A549 (cell line): ENCODE measurements around the gene KIF5A. TPM values are rescaled to one million over a fixed set of nuclear protein-coding genes. Genes with fewer than 3 reads are reported as not detected.

Experiments used
- ATAC-seq, 2 experiments: fragments of 200-7000 bp in 1 of 2; fragments of >200 bp in 1 of 2; cut with Nextera tagmentation in 1 of 2; cut with Tn5 transposase in 1 of 2; 3 replicates each; pipeline versions ENCODE4 v1.8.0 to v1.9.1; 2018 to 2020; ENCODE audit warnings: mild to moderate bottlenecking in 1 of 2, moderate library complexity in 1 of 2
- CTCF ChIA-PET: fragments of 300-600 bp; sonication (Branson Sonifier 250); formaldehyde crosslinking; extraction: SDS; loops from one replicate; lab custom pipeline; 2021; ENCODE audit warnings: antibody characterized with exemption, inconsistent platforms; lab: Yijun Ruan, JAX
- POLR2A ChIA-PET: fragments of 350-600 bp; formaldehyde crosslinking; extraction: SDS; loops from one replicate; lab custom pipeline; 2021; ENCODE audit warnings: antibody characterized with exemption, inconsistent platforms; lab: Yijun Ruan, JAX
- DNase-seq, 2 experiments: peaks; one replicate each; pipeline versions ENCODE4 v3.0.0 to v3.0.0-alpha.2; 2011 to 2016; ENCODE audit warnings: low read depth in 1 of 2, low spot score in 1 of 2
- FAIRE-seq: peaks from 2 replicates; lab custom pipeline; 2011; peaks lifted over from hg19 to GRCh38; lab: Jason Lieb, UNC
- H3K27ac ChIP-seq, 2 experiments: fragments of >200 bp; sonication (Bioruptor Twin); formaldehyde crosslinking; 3 replicates each; pipeline ENCODE4 v1.5.1; 2016 to 2017
- H3K4me1 ChIP-seq: fragments of >200 bp; sonication (Bioruptor Twin); formaldehyde crosslinking; 3 replicates; pipeline ENCODE4 v1.6.1; 2016
- H3K4me2 ChIP-seq: fragments of >200 bp; sonication (Bioruptor Twin); formaldehyde crosslinking; 3 replicates; pipeline ENCODE4 v1.6.1; 2016
- H3K4me3 ChIP-seq: fragments of >200 bp; sonication (Bioruptor Twin); formaldehyde crosslinking; 3 replicates; pipeline ENCODE4 v1.5.1; 2016
- H3K9me3 ChIP-seq: fragments of >200 bp; sonication (Bioruptor Twin); formaldehyde crosslinking; 3 replicates; pipeline ENCODE4 v1.6.1; 2016
- CBX2 ChIP-seq: fragments of 200-600 bp; sonication (generic); IDR thresholded peaks from 2 replicates; pipeline ENCODE4 v1.6.1; 2016; ENCODE audit warnings: low read depth, mild to moderate bottlenecking, borderline replicate concordance
- CEBPB ChIP-seq, 2 experiments: fragments of >200 bp in 1 of 2; sonication (Bioruptor Twin) in 1 of 2; formaldehyde crosslinking in 1 of 2; IDR thresholded peaks; 2 replicates each; pipeline ENCODE4 v1.6.1; 2012 to 2016
- CHD4 ChIP-seq: fragments of 200-600 bp; sonication (generic); IDR thresholded peaks from 2 replicates; pipeline ENCODE4 v1.6.1; 2016; ENCODE audit warnings: antibody characterized with exemption, mild to moderate bottlenecking, borderline replicate concordance
- EHF ChIP-seq: fragments of 250-450 bp; sonication (Bioruptor Pico); IDR thresholded peaks from 2 replicates; pipeline ENCODE4 v1.5.0; 2020; ENCODE audit warnings: mild to moderate bottlenecking
- EHMT2 ChIP-seq: fragments of 200-600 bp; sonication (generic); IDR thresholded peaks from 2 replicates; pipeline ENCODE4 v1.6.1; 2016; ENCODE audit warnings: antibody characterized with exemption, low read depth, mild to moderate bottlenecking, moderate library complexity
- EP300 ChIP-seq, 2 experiments: fragments of >200 bp; sonication (Bioruptor Twin); formaldehyde crosslinking; IDR thresholded peaks; 2 replicates in 1 of 2; 3 replicates in 1 of 2; pipeline ENCODE4 v1.6.1; 2016 to 2017
- FOXS1 ChIP-seq: fragments of 250-450 bp; sonication (Bioruptor Pico); IDR thresholded peaks from 2 replicates; pipeline ENCODE4 v1.5.0; 2020; ENCODE audit warnings: mild to moderate bottlenecking, moderate library complexity
- GATA3 ChIP-seq: IDR thresholded peaks from 2 replicates; pipeline ENCODE4 v1.6.1; 2012; ENCODE audit warnings: borderline replicate concordance
- HDAC2 ChIP-seq: fragments of 200-600 bp; sonication (generic); IDR thresholded peaks from 2 replicates; pipeline ENCODE4 v1.6.1; 2016
- HEYL ChIP-seq: fragments of 250-450 bp; sonication (Bioruptor Pico); IDR thresholded peaks from 2 replicates; pipeline ENCODE4 v1.8.0; 2021; ENCODE audit warnings: mild to moderate bottlenecking, moderate library complexity
- HOXA7 ChIP-seq: fragments of 250-450 bp; sonication (Bioruptor Pico); IDR thresholded peaks from 2 replicates; pipeline ENCODE4 v1.5.0; 2020; ENCODE audit warnings: mild to moderate bottlenecking, moderate library complexity
- NFE2L2 ChIP-seq: fragments of 150-350 bp; conservative IDR thresholded peaks from 2 replicates; pipeline ENCODE4 v1.6.1; 2014; ENCODE audit warnings: low read length
- NPAS2 ChIP-seq: fragments of 250-450 bp; sonication (Bioruptor Pico); IDR thresholded peaks from 2 replicates; pipeline ENCODE4 v1.8.0; 2022; ENCODE audit warnings: mild to moderate bottlenecking, moderate library complexity, borderline replicate concordance
- PBX3 ChIP-seq: IDR thresholded peaks from 2 replicates; pipeline ENCODE4 v1.6.1; 2012
- RARB ChIP-seq: fragments of 250-450 bp; sonication (Bioruptor Pico); IDR thresholded peaks from 2 replicates; pipeline ENCODE4 v1.8.0; 2021; ENCODE audit warnings: mild to moderate bottlenecking, moderate library complexity
- RNF2 ChIP-seq: fragments of 200-600 bp; sonication (generic); IDR thresholded peaks from 2 replicates; pipeline ENCODE4 v1.6.1; 2016; ENCODE audit warnings: low read depth, mild to moderate bottlenecking, antibody characterized with exemption, moderate library complexity, borderline replicate concordance
- TFCP2L1 ChIP-seq: fragments of 250-450 bp; sonication (Bioruptor Pico); IDR thresholded peaks from 2 replicates; pipeline ENCODE4 v1.5.0; 2021; ENCODE audit warnings: mild to moderate bottlenecking
- TP53 ChIP-seq: fragments of 250-450 bp; sonication (Bioruptor Pico); IDR thresholded peaks from 2 replicates; pipeline ENCODE4 v1.5.0; 2021; ENCODE audit warnings: mild to moderate bottlenecking, moderate library complexity
- ZC3H11A ChIP-seq: fragments of 450-650 bp; IDR thresholded peaks from 2 replicates; pipeline ENCODE4 v1.6.1; 2014; ENCODE audit warnings: antibody characterized with exemption, mild to moderate bottlenecking
- ZSCAN20 ChIP-seq: fragments of 250-450 bp; sonication (Bioruptor Pico); IDR thresholded peaks from 2 replicates; pipeline ENCODE4 v1.8.0; 2022; ENCODE audit warnings: mild to moderate bottlenecking, moderate library complexity
- WGBS: methylation state at CpG from one replicate; pipeline ENCODE4 v1.1.6; 2017; ENCODE audit errors: missing lambda C conversion rate; 5-methylcytosine and 5-hydroxymethylcytosine counted together
- polyA plus RNA-seq, 4 experiments: library from polyadenylated mRNA; depleted of rRNA in 3 of 4; stranded (reverse); fragments of >200 nt; fragmentation: RNase III in 1 of 4; extraction: RNeasy Plus Mini Kit Qiagen cat#74134 plus additional on column Dnase treatment in 1 of 4; gene quantifications; 2 replicates in 3 of 4; 3 replicates in 1 of 4; pipeline ENCODE4 v1.2.3, GENCODE V29; 2011 to 2017
- TF ChIP-seq, protein P1 (sequence below): fragments of >200 bp; sonication (Bioruptor Twin); formaldehyde crosslinking; IDR thresholded peaks from 3 replicates; pipeline ENCODE4 v1.6.1; 2016
- TF ChIP-seq, protein P2 (sequence below): fragments of 250-450 bp; sonication (Bioruptor Pico); IDR thresholded peaks from 2 replicates; pipeline ENCODE4 v1.5.0; 2020; ENCODE audit warnings: low read depth, mild to moderate bottlenecking, moderate library complexity
- TF ChIP-seq, protein P3 (sequence below): IDR thresholded peaks from 2 replicates; pipeline ENCODE4 v1.6.1; 2012

KIF5A gene
- polyA plus RNA-seq, 2 of the 4 experiments (the other 2 are of a cell fraction) = 0.61 to 0.89 TPM

DNA sequence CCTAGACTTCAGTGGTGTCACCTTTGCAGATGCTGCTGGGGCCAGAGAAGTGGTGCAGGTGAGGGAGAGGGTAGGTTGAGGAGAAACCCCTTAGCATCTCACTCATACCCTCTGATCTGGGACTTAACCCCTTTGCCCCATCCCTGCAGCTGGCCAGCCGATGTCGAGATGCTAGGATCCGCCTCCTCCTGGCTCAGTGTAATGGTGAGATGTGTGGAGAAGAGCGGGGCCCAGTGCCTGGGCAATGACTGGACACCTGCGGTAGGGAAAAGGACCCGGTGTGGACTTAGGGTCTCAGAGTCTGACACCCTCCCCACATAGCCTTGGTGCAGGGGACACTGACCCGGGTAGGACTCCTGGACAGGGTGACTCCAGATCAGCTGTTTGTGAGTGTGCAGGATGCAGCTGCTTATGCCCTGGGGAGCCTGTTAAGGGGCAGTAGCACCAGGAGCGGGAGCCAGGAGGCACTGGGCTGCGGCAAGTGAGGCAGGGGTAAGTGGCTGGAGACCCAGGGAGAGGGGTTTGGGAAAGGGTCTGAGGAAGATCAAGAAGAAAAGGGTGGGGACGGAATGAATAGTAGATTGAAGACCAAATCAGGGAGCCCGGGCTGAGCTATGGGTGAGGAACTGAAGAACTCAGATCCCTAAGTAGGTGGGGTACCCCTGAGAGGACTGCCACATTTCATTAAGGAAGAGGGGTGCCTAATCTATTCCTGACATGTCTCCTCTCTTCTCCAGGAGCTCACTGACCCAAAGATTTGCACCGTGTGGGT is 75.6 kb downstream of the KIF5A start (continued):
- TF ChIP-seq PBX3 (no peak), CEBPB (IDR thresholded peaks at IDR 0.05) (no peak), TP53 (CRISPR knock-in tag) (no peak)

DNA sequence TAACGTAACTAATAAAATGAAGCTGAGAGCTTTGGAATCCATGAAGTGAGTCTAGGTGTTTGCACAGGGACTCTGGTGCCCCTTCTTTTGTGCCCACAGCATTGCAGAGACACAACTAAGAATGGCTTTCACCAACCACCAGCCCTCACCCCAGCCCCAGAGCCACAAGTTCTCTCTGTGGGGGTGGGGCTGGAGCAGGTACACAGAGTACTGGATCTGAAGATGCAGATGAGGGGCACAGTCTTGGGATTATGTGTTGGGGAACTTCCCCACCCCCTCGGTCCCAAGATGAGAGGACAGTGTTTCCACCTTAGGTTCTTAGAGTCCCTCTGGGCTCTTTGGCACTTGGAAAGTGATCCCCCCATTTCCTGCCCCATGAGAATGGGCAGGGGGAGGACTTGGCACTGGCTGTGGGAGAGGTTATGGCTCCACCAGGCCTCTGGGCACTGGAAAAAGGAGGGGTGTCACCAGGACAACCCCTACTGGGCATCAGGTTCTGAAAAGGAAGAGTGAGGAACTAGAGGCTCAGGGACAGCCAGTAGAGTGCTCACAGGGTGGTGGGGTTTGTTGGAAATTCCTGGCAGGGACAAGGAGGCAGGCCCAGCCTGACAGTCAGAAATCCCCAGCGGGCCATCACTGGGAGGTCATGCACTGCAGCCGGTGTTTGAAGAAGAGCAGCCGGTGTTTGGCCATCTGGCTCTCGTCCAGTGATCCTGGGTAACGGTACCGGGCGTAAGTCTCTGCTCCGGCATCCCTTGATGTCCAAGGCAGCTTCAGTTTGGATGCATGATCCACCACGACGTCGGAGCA is 76.5 kb downstream of the KIF5A start:
- TF ChIP-seq GATA3 = no peak
- no peak for TF ChIP-seq EHF (CRISPR knock-in tag)
- no peak for TF ChIP-seq CEBPB (IDR thresholded peaks at IDR 0.05)
- TF ChIP-seq TFCP2L1 (CRISPR knock-in tag) = no peak
- no peak for TF ChIP-seq RNF2
- TF ChIP-seq NPAS2 (CRISPR knock-in tag) = no peak
- TF ChIP-seq, protein P1, sequence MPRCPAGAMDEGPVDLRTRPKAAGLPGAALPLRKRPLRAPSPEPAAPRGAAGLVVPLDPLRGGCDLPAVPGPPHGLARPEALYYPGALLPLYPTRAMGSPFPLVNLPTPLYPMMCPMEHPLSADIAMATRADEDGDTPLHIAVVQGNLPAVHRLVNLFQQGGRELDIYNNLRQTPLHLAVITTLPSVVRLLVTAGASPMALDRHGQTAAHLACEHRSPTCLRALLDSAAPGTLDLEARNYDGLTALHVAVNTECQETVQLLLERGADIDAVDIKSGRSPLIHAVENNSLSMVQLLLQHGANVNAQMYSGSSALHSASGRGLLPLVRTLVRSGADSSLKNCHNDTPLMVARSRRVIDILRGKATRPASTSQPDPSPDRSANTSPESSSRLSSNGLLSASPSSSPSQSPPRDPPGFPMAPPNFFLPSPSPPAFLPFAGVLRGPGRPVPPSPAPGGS = no peak
- TF ChIP-seq CBX2 = no peak
- TF ChIP-seq ZC3H11A = no peak
- TF ChIP-seq CHD4 = no peak
- TF ChIP-seq, protein P2, sequence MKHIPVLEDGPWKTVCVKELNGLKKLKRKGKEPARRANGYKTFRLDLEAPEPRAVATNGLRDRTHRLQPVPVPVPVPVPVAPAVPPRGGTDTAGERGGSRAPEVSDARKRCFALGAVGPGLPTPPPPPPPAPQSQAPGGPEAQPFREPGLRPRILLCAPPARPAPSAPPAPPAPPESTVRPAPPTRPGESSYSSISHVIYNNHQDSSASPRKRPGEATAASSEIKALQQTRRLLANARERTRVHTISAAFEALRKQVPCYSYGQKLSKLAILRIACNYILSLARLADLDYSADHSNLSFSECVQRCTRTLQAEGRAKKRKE (CRISPR knock-in tag) = no peak
- no peak for TF ChIP-seq HEYL (CRISPR knock-in tag)
- no peak for TF ChIP-seq ZSCAN20 (CRISPR knock-in tag)
- TF ChIP-seq EHMT2 = no peak
- no peak for TF ChIP-seq NFE2L2
- no peak for DNase-seq
- ATAC-seq = no peak
- Histone ChIP-seq H3K27ac (no peak overlapping the region), H3K4me1 (peaks cover 5% of the 10 kb centered on the region; the same call in 1 of the 3 replicates), H3K9me3 (no peaks in the 10 kb centered on the region), H3K4me2 (no peak overlapping the region), H3K4me3 (no peak overlapping the region)
- CTCF ChIA-PET = interaction anchor here (0.6 to 5.5 kb wide), 8 partner anchors 12 to 131 kb away, joined by 3 to 62 read pairs (median 3); no protein-coding TSS in a partner anchor
- WGBS = 81% methylated on average over 13 of the region's 13 CpGs
- FAIRE-seq = no peak
- POLR2A ChIA-PET = no interaction called here

- peaks cover 6% of the 10 kb centered on the region; the same call in 2 of the 3 replicates for H3K4me1 ChIP-seq
- no peak overlapping the region for H3K27ac ChIP-seq
- no peak overlapping the region for H3K4me2 ChIP-seq
- ChIA-PET POLR2A (no interaction called here), CTCF (interaction anchor here (0.6 to 5.5 kb wide), 6 partner anchors 11 to 130 kb away, joined by 3 to 62 read pairs (median 4); no protein-coding TSS in a partner anchor)
- no peaks in the 10 kb centered on the region for H3K9me3 ChIP-seq
- FAIRE-seq (no peak), DNase-seq (no peak), ATAC-seq (no peak)
- TF ChIP-seq FOXS1 (CRISPR knock-in tag) = no peak
- TF ChIP-seq TP53 (CRISPR knock-in tag) = no peak
- no peak for TF ChIP-seq RNF2
- TF ChIP-seq EHF (CRISPR knock-in tag) = no peak
- no peak for TF ChIP-seq EHMT2
- TF ChIP-seq EP300 (IDR thresholded peaks at IDR 0.05) = no peak
- no peak for TF ChIP-seq RARB (CRISPR knock-in tag)
- TF ChIP-seq, protein P3, sequence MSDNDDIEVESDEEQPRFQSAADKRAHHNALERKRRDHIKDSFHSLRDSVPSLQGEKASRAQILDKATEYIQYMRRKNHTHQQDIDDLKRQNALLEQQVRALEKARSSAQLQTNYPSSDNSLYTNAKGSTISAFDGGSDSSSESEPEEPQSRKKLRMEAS = no peak
- TF ChIP-seq, protein P2 (CRISPR knock-in tag) = no peak
- TF ChIP-seq HDAC2 = no peak
- TF ChIP-seq TFCP2L1 (CRISPR knock-in tag) = no peak
- TF ChIP-seq HOXA7 (CRISPR knock-in tag) = no peak
- H3K4me3 ChIP-seq = no peak overlapping the region
- 83% methylated on average over 9 of the region's 9 CpGs for WGBS
Observed at GRCh38 chr12:57626921-57627445, 77.1 kb downstream of the KIF5A start.
